Endothelial cell (in vitro differentiated cells): ENCODE measurements around the gene TMCC1. TPM values are rescaled to one million over a fixed set of nuclear protein-coding genes. Genes with fewer than 3 reads are reported as not detected.

Experiments
- DNase-seq: peaks from one replicate; pipeline ENCODE4 v3.0.0; 2021; ENCODE audit warnings: low spot score
- H3K27ac Mint-ChIP-seq: one replicate; pipeline ENCODE4 v1.8.0; 2021; ENCODE audit warnings: mixed read lengths, inconsistent platforms; ENCODE audit not compliant: unreplicated experiment
- H3K27me3 Mint-ChIP-seq: one replicate; pipeline ENCODE4 v1.8.0; 2021; ENCODE audit warnings: mild to moderate bottlenecking, moderate library complexity, mixed read lengths, inconsistent platforms; ENCODE audit not compliant: unreplicated experiment
- H3K36me3 Mint-ChIP-seq: one replicate; pipeline ENCODE4 v1.8.0; 2021; ENCODE audit warnings: mild to moderate bottlenecking, low read depth, mixed read lengths, inconsistent platforms; ENCODE audit not compliant: unreplicated experiment
- H3K4me1 Mint-ChIP-seq: one replicate; pipeline ENCODE4 v1.8.0; 2021; ENCODE audit warnings: mild to moderate bottlenecking, mixed read lengths, inconsistent platforms; ENCODE audit not compliant: unreplicated experiment
- H3K4me3 Mint-ChIP-seq: one replicate; pipeline ENCODE4 v1.8.0; 2021; ENCODE audit warnings: mild to moderate bottlenecking, mixed read lengths, inconsistent platforms; ENCODE audit not compliant: unreplicated experiment
- H3K9me3 Mint-ChIP-seq: one replicate; pipeline ENCODE4 v1.8.0; 2021; ENCODE audit warnings: mixed read lengths, inconsistent platforms; ENCODE audit not compliant: unreplicated experiment
- CTCF ChIP-seq: fragments of 200-600 bp; sonication (generic); IDR thresholded peaks from one replicate; pipeline ENCODE4 v1.5.0; 2021; ENCODE audit warnings: antibody characterized with exemption; ENCODE audit not compliant: unreplicated experiment
- total RNA-seq: library from RNA; stranded (reverse); fragmentation: NEBNext Ultra II Directional; extraction: Animal tissue kit (Norgen Biotek cat#: 25700); gene quantifications from one replicate; pipeline ENCODE4 v1.2.1, GENCODE V29; 2021; ENCODE audit not compliant: unreplicated experiment

TMCC1 gene
- total RNA-seq, 1 donor from 2014 or later: 50.9 TPM

GRCh38 chr3:129747136-129747535, 146.4 kb downstream of the TMCC1 start:
- no peak overlapping the region for H3K4me3 Mint-ChIP-seq
- DNase-seq: no peak
- H3K4me1 Mint-ChIP-seq: peaks cover 6% of the 10 kb centered on the region
- H3K27ac Mint-ChIP-seq: no peak overlapping the region
- no peaks in the 10 kb centered on the region for H3K36me3 Mint-ChIP-seq
- TF ChIP-seq CTCF: no peak
- no peaks in the 10 kb centered on the region for H3K9me3 Mint-ChIP-seq
- no peaks in the 10 kb centered on the region for H3K27me3 Mint-ChIP-seq

- peaks cover 6% of the 10 kb centered on the region for H3K4me1 Mint-ChIP-seq
- DNase-seq: no peak
- H3K9me3 Mint-ChIP-seq: no peaks in the 10 kb centered on the region
- no peaks in the 10 kb centered on the region for H3K36me3 Mint-ChIP-seq
- no peak overlapping the region for H3K4me3 Mint-ChIP-seq
- H3K27me3 Mint-ChIP-seq: no peaks in the 10 kb centered on the region
- H3K27ac Mint-ChIP-seq: no peak overlapping the region
- no peak for TF ChIP-seq CTCF
These were observed 146.9 kb downstream of the TMCC1 start for GRCh38 chr3:129746629-129747028.

GRCh38 chr3:129745253-129745652, 148.3 kb downstream of the TMCC1 start:
- Mint-ChIP-seq H3K4me1 (peaks cover 6% of the 10 kb centered on the region), H3K4me3 (no peak overlapping the region), H3K36me3 (no peaks in the 10 kb centered on the region), H3K9me3 (no peaks in the 10 kb centered on the region), H3K27ac (no peak overlapping the region), H3K27me3 (no peaks in the 10 kb centered on the region)
- DNase-seq: no peak
- TF ChIP-seq CTCF: no peak

GRCh38 chr3:129741794-129742193, 151.7 kb downstream of the TMCC1 start:
- H3K4me3 Mint-ChIP-seq: no peak overlapping the region
- no peak for DNase-seq
- no peak overlapping the region for H3K27ac Mint-ChIP-seq
- no peaks in the 10 kb centered on the region for H3K27me3 Mint-ChIP-seq
- H3K36me3 Mint-ChIP-seq: no peaks in the 10 kb centered on the region
- H3K9me3 Mint-ChIP-seq: no peaks in the 10 kb centered on the region
- no peaks in the 10 kb centered on the region for H3K4me1 Mint-ChIP-seq
- TF ChIP-seq CTCF: no peak

GRCh38 chr3:129740090-129740489, 153.4 kb downstream of the TMCC1 start:
- H3K36me3 Mint-ChIP-seq: no peaks in the 10 kb centered on the region
- H3K9me3 Mint-ChIP-seq: no peaks in the 10 kb centered on the region
- no peaks in the 10 kb centered on the region for H3K4me1 Mint-ChIP-seq
- H3K27ac Mint-ChIP-seq: no peak overlapping the region
- no peak overlapping the region for H3K4me3 Mint-ChIP-seq
- no peak for TF ChIP-seq CTCF
- no peaks in the 10 kb centered on the region for H3K27me3 Mint-ChIP-seq
- no peak for DNase-seq
